GM21528 (cell line): ENCODE data around the gene SLC12A7.
"Not testable (repeated sequence)": the region's sequence is repeated elsewhere in the genome, so short reads cannot be mapped to it uniquely, and the experiment has no call there.

Source experiments
- ATAC-seq: cut with Tn5 transposase; IDR thresholded peaks from one replicate; pipeline ENCODE4 v1.9.1; 2021; ENCODE audit warnings: mild to moderate bottlenecking, moderate library complexity; ENCODE audit not compliant: unreplicated experiment, low FRiP score

SLC12A7 gene

GRCh38 chr5:1002836-1003235 is 109.0 kb downstream of the SLC12A7 start:
- no peak for ATAC-seq

DNA sequence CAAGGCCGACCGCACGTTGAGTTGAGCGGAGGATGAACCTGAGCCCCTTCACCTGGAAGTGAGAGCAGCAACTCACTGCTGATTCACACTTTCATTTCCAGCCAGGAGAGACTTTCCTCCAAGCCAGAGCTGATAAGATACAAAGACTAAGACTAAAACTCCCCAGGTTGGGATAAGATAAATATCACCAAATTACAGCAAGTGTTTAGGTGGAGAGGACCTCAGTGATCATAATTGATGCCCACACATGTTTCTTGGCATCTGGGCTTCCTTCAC is 109.7 kb downstream of the SLC12A7 start:
- no peak for ATAC-seq

GRCh38 chr5:1001406-1002270 is 110.2 kb downstream of the SLC12A7 start:
- ATAC-seq: no peak

DNA sequence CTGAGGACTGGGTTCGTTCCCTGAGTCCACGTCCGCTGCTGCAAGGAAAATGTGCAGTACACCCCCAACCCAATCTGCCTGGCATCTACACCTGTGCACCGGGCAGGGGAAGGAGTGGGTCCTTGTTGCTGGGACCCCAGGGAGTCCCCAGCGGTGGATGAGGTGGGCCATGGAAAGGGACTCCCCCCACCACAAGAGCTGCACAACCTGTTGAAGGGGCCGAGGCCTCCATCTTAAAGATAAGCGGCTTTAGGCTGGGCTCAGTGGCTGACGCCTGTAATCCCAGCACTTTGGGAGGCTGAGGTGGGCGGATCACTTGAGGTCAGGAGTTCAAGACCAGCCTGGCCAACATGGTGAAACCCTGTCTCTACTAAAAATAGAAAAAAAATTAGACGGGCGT is 111.0 kb downstream of the SLC12A7 start:
- not testable (repeated sequence) for ATAC-seq
